OCI-LY1 (cell line): ENCODE results near the gene CCDC85A.

Source experiments
- CTCF ChIP-seq: fragments of 200-600 bp; sonication (generic), shearing (Covaris generic); IDR thresholded peaks from 2 replicates; pipeline ENCODE4 v1.5.1; 2017; ENCODE audit warnings: mild to moderate bottlenecking, antibody characterized with exemption, low read length, moderate library complexity, mixed read lengths
- EZH2 ChIP-seq: fragments of 200-600 bp; sonication (generic), shearing (Covaris generic); IDR thresholded peaks from 2 replicates; pipeline ENCODE4 v1.8.0; 2017; ENCODE audit warnings: borderline replicate concordance, mixed run types, mild to moderate bottlenecking, antibody characterized with exemption, low read length, moderate library complexity, mixed read lengths

GRCh38 chr2:56177420-56178220 is 6.2 kb upstream of the CCDC85A start:
- TF ChIP-seq EZH2 (no peak), CTCF (no peak)
